ENCODE data around the gene WNT3.

GRCh38 chr17:46794318-46794717 lies 24.2 kb downstream of the WNT3 start:
- TF ChIP-seq CTCF (IDR thresholded peaks at IDR 0.05) (no peak), POLR2A (IDR thresholded peaks at IDR 0.05) (no peak)

Measured in heart left ventricle (tissue), 13 donors.